Vagina (tissue), 2 donors: ENCODE results near the gene ABCC6.

ENCODE experiments used
- CTCF ChIP-seq, 3 experiments: fragments of 450-650 bp in 2 of 3; fragments of 200-600 bp in 1 of 3; sonication (generic) in 1 of 3; IDR thresholded peaks; one replicate each; pipeline ENCODE4 v1.5.1; 2017 to 2019; ENCODE audit warnings: antibody characterized with exemption in 3 of 3, mild to moderate bottlenecking in 2 of 3, moderate library complexity in 2 of 3
- POLR2A ChIP-seq, 2 donors: fragments of 450-650 bp; IDR thresholded peaks; one replicate each; pipeline ENCODE4 v1.6.1; 2017; ENCODE audit warnings: antibody characterized with exemption in 2 of 2, mild to moderate bottlenecking in 2 of 2, moderate library complexity in 2 of 2

GRCh38 chr16:16105646-16106045, 117.6 kb downstream of the ABCC6 start:
- TF ChIP-seq CTCF (IDR thresholded peaks at IDR 0.05) = no peak
- no peak for TF ChIP-seq POLR2A (IDR thresholded peaks at IDR 0.05)
